ENCODE measurements around the gene MDGA2.

DNA sequence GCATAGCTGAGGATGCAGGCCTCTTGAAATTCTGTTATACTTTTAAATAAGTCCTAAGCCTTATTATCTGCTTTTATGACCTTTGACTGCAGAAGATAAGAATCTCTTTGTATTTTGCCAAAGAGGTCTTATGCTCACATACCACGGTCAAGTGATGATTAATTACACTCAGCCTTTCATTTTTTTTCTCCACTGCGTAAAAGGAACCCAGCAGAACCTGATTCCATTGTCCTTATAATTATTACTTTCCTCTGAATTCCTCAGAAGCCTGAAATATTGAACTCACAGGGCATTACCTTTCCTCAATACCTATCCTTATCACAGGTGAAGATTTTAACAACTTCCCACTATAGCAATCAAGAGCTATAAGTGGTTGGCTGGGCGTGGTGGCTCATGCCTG, 525.1 kb downstream of the MDGA2 start:
- TF ChIP-seq, protein P1, sequence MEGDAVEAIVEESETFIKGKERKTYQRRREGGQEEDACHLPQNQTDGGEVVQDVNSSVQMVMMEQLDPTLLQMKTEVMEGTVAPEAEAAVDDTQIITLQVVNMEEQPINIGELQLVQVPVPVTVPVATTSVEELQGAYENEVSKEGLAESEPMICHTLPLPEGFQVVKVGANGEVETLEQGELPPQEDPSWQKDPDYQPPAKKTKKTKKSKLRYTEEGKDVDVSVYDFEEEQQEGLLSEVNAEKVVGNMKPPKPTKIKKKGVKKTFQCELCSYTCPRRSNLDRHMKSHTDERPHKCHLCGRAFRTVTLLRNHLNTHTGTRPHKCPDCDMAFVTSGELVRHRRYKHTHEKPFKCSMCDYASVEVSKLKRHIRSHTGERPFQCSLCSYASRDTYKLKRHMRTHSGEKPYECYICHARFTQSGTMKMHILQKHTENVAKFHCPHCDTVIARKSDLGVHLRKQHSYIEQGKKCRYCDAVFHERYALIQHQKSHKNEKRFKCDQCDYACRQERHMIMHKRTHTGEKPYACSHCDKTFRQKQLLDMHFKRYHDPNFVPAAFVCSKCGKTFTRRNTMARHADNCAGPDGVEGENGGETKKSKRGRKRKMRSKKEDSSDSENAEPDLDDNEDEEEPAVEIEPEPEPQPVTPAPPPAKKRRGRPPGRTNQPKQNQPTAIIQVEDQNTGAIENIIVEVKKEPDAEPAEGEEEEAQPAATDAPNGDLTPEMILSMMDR (IDR thresholded peaks at IDR 0.05; ENCODE audit: borderline replicate concordance, extremely low read depth, low read length, poor library complexity, severe bottlenecking): no peak
- TF ChIP-seq EZH2 (IDR thresholded peaks at IDR 0.05; ENCODE audit: borderline replicate concordance, low read depth, low read length, severe bottlenecking): no peak
